ENCODE measurements around the gene ANO4.

The ANO4 gene

GRCh38 chr12:101027200-101027599 is 232.6 kb downstream of the ANO4 start:
- WGBS (ENCODE audit: insufficient coverage, insufficient read length) = no CpG with 5 or more reads among the region's 3 CpGs
- H3K27me3 ChIP-seq (ENCODE audit: control insufficient read depth, insufficient read depth, low read length) = no peaks in the 10 kb centered on the region
- H3K36me3 ChIP-seq (ENCODE audit: control insufficient read depth, insufficient read depth, low read length) = 0 out of 2 replicates have a peak, but pooled peaks cover 2% of the 10 kb centered on the region
- H3K4me1 ChIP-seq (ENCODE audit: control insufficient read depth, insufficient read depth, low read length) = peaks cover 2% of the 10 kb centered on the region; the same call in 1 of the 2 replicates
- no peaks in the 10 kb centered on the region for H3K9me3 ChIP-seq (ENCODE audit: control insufficient read depth, insufficient read depth, low read length)
- no peak overlapping the region for H3K4me3 ChIP-seq (ENCODE audit: low read length)
- H3K27ac ChIP-seq (ENCODE audit: low read length) = no peak overlapping the region
- no peak for DNase-seq (ENCODE audit: low read depth, low spot score)

DNA sequence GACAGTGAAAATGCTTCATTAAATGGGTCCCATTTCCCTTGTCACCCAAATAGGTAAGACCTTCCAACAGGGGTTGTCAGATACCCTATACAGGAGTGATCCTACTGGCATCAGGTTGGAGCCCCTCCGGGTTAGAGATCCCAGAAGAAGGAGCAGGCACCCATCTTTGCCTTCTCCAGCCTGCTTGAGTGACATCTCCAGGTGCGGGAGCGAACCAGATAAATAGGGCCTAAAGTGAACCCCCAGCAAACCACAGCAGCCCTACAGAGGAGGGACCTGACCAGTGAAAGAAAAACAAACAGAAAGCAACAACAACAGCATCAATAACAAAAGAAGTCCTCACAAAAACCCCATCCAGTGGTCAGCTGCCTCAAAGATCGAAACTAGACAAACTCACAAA is 233.2 kb downstream of the ANO4 start:
- H3K4me3 ChIP-seq (ENCODE audit: low read length) = no peak overlapping the region
- H3K9me3 ChIP-seq (ENCODE audit: control insufficient read depth, insufficient read depth, low read length) = no peaks in the 10 kb centered on the region
- H3K27ac ChIP-seq (ENCODE audit: low read length) = no peak overlapping the region
- WGBS (ENCODE audit: insufficient coverage, insufficient read length) = no CpG with 5 or more reads among the region's 4 CpGs
- no peak for DNase-seq (ENCODE audit: low read depth, low spot score)
- no peaks in the 10 kb centered on the region for H3K27me3 ChIP-seq (ENCODE audit: control insufficient read depth, insufficient read depth, low read length)
- 0 out of 2 replicates have a peak, but pooled peaks cover 2% of the 10 kb centered on the region for H3K36me3 ChIP-seq (ENCODE audit: control insufficient read depth, insufficient read depth, low read length)
- peaks cover 2% of the 10 kb centered on the region; the same call in 1 of the 2 replicates for H3K4me1 ChIP-seq (ENCODE audit: control insufficient read depth, insufficient read depth, low read length)

GRCh38 chr12:101038289-101038871 is 243.8 kb downstream of the ANO4 start:
- Histone ChIP-seq H3K4me1 (ENCODE audit: control insufficient read depth, insufficient read depth, low read length) (no peaks in the 10 kb centered on the region), H3K36me3 (ENCODE audit: control insufficient read depth, insufficient read depth, low read length) (no peaks in the 10 kb centered on the region), H3K4me3 (ENCODE audit: low read length) (no peak overlapping the region), H3K9me3 (ENCODE audit: control insufficient read depth, insufficient read depth, low read length) (no peaks in the 10 kb centered on the region), H3K27me3 (ENCODE audit: control insufficient read depth, insufficient read depth, low read length) (no peaks in the 10 kb centered on the region), H3K27ac (ENCODE audit: low read length) (no peak overlapping the region)
- no CpG with 5 or more reads among the region's 2 CpGs for WGBS (ENCODE audit: insufficient coverage, insufficient read length)
- no peak for DNase-seq (ENCODE audit: low read depth, low spot score)

DNA sequence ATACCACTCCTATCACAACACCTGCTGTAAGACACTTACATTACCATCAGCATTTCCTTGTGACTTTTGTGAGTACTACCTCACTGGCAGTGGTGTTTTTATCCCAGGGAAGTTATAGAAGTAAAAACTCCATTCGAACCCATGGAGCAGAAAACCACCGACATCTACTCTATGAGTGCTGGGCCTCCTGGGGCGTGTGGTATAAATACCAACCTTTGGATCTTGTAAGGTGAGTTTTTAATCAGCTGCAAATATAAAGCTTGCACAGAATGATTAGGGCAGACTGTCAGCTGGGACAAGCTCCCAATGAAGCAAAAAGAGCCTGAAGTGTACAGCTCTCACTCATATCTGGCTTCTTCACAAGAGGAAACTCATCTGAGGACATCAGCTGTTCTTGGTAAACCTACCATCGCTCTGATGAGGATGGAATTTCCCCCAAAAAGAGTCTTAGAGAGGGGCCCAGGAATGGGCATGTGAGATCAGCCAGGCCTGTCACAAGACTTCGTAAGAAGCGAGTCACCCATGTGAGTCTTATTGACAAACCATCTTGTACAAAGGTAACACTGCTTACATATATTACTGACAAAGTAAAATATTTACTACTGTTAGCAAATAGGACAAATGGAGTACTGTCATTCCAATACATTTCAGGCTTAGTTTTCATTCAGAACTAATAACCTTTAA is 245.4 kb downstream of the ANO4 start:
- H3K4me3 ChIP-seq (ENCODE audit: low read length) = no peak overlapping the region
- no peaks in the 10 kb centered on the region for H3K27me3 ChIP-seq (ENCODE audit: control insufficient read depth, insufficient read depth, low read length)
- no CpG with 5 or more reads among the region's 6 CpGs for WGBS (ENCODE audit: insufficient coverage, insufficient read length)
- H3K27ac ChIP-seq (ENCODE audit: low read length) = no peak overlapping the region
- H3K9me3 ChIP-seq (ENCODE audit: control insufficient read depth, insufficient read depth, low read length) = no peaks in the 10 kb centered on the region
- no peaks in the 10 kb centered on the region for H3K36me3 ChIP-seq (ENCODE audit: control insufficient read depth, insufficient read depth, low read length)
- no peaks in the 10 kb centered on the region for H3K4me1 ChIP-seq (ENCODE audit: control insufficient read depth, insufficient read depth, low read length)
- DNase-seq (ENCODE audit: low read depth, low spot score) = no peak

DNA sequence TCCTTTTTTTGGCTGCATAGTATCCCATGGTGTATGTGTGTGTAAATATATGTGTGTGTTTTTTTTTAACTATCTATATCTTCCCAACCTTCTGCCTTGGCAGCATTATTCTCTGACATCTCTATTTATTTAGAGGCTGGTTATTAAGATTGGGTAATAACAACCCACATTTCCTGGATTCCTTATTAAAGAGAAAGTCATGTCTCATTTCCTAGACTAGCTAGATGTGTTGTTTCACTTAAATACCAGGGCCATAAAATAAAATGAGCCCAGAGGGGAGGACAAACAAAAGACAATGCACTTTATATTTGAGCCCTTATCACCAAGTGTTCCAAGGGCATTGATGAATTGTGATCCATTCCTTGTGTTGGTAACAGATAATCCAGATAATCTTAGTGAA is 246.4 kb downstream of the ANO4 start:
- no peaks in the 10 kb centered on the region for H3K36me3 ChIP-seq (ENCODE audit: control insufficient read depth, insufficient read depth, low read length)
- no peaks in the 10 kb centered on the region for H3K27me3 ChIP-seq (ENCODE audit: control insufficient read depth, insufficient read depth, low read length)
- no peaks in the 10 kb centered on the region for H3K9me3 ChIP-seq (ENCODE audit: control insufficient read depth, insufficient read depth, low read length)
- no peak for DNase-seq (ENCODE audit: low read depth, low spot score)
- no peak overlapping the region for H3K27ac ChIP-seq (ENCODE audit: low read length)
- H3K4me3 ChIP-seq (ENCODE audit: low read length) = no peak overlapping the region
- H3K4me1 ChIP-seq (ENCODE audit: control insufficient read depth, insufficient read depth, low read length) = no peaks in the 10 kb centered on the region

- Histone ChIP-seq H3K4me1 (ENCODE audit: control insufficient read depth, insufficient read depth, low read length) (no peaks in the 10 kb centered on the region), H3K27me3 (ENCODE audit: control insufficient read depth, insufficient read depth, low read length) (no peaks in the 10 kb centered on the region), H3K27ac (ENCODE audit: low read length) (no peak overlapping the region), H3K36me3 (ENCODE audit: control insufficient read depth, insufficient read depth, low read length) (no peaks in the 10 kb centered on the region), H3K9me3 (ENCODE audit: control insufficient read depth, insufficient read depth, low read length) (no peaks in the 10 kb centered on the region), H3K4me3 (ENCODE audit: low read length) (no peak overlapping the region)
- WGBS (ENCODE audit: insufficient coverage, insufficient read length) = no CpG with 5 or more reads among the region's 8 CpGs
- DNase-seq (ENCODE audit: low read depth, low spot score) = no peak
These were observed 247.6 kb downstream of the ANO4 start for GRCh38 chr12:101042211-101042610.

- WGBS (ENCODE audit: insufficient coverage, insufficient read length) = no CpG with 5 or more reads among the region's 2 CpGs
- Histone ChIP-seq H3K36me3 (ENCODE audit: control insufficient read depth, insufficient read depth, low read length) (no peaks in the 10 kb centered on the region), H3K4me3 (ENCODE audit: low read length) (no peak overlapping the region), H3K9me3 (ENCODE audit: control insufficient read depth, insufficient read depth, low read length) (no peaks in the 10 kb centered on the region), H3K4me1 (ENCODE audit: control insufficient read depth, insufficient read depth, low read length) (no peaks in the 10 kb centered on the region), H3K27me3 (ENCODE audit: control insufficient read depth, insufficient read depth, low read length) (no peaks in the 10 kb centered on the region), H3K27ac (ENCODE audit: low read length) (no peak overlapping the region)
- DNase-seq (ENCODE audit: low read depth, low spot score) = no peak
These were observed 250.0 kb downstream of the ANO4 start for GRCh38 chr12:101044512-101045059.

DNA sequence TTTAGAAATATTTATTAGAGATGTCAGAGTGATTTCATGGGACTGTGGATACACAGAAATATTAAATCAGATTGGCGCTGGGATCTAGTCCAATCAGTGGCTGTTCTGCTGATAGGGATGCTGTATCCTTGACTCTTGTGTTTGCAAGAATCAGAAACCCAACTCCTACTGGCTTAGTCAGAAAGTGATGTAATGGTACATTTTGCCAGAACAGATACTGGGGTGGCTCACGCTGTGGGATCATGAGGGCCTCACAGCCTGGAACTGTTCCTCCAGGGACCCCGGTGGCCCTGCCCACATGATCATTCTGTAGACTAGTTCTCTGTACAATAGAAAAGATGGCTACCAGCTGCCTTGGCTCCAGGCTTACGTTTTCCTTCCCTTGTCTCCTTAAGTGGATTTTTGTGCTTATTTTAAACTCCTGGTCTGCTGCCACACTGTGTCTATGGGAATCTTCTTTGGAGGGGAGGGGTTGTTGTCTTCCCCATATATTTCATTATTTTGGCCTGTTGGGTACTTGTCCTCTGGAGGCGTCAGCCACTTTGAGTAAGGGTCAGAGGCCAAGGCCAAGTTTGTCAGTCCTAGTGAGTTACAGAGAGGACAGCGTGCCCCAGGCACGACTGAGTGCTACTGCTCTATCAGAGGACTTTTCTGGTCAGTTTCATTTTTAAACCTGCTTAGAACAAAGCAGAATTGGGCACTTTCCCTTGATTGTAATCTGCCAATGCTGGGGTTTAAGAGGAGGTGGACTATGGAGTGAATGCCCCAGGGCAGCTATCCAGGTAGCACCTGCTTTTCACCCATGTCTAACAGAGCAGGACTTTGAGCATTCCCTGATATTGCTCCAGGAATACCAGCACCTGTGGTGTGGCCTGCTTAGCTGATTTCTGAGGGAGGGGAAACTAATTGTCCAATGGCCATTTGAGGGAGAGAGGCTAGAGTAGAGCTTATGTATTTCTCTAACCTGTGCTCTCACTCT is 251.2 kb downstream of the ANO4 start:
- H3K27me3 ChIP-seq (ENCODE audit: control insufficient read depth, insufficient read depth, low read length) = no peaks in the 10 kb centered on the region
- no CpG with 5 or more reads among the region's 7 CpGs for WGBS (ENCODE audit: insufficient coverage, insufficient read length)
- H3K36me3 ChIP-seq (ENCODE audit: control insufficient read depth, insufficient read depth, low read length) = no peaks in the 10 kb centered on the region
- no peak overlapping the region for H3K4me3 ChIP-seq (ENCODE audit: low read length)
- no peaks in the 10 kb centered on the region for H3K4me1 ChIP-seq (ENCODE audit: control insufficient read depth, insufficient read depth, low read length)
- no peaks in the 10 kb centered on the region for H3K9me3 ChIP-seq (ENCODE audit: control insufficient read depth, insufficient read depth, low read length)
- no peak for DNase-seq (ENCODE audit: low read depth, low spot score)
- no peak overlapping the region for H3K27ac ChIP-seq (ENCODE audit: low read length)

DNA sequence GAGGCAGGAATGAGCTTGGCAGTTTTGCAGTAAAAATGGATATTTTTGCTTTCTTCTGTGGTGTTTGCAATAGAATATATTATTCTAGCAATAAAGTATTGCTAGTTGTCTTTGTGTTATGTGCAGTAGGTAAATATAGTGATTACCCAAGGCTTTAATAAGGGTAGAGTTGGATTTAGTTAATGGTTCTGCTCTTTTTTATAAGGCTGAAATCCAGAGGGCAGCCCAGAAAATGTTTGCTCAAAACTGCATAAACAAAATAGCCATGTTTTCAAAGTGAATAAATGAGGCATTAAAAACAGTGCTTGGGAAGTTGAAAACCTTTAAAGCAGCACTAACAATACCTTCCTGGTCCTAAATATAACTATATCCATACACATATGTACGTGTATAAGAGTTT is 253.1 kb downstream of the ANO4 start:
- no peak overlapping the region for H3K27ac ChIP-seq (ENCODE audit: low read length)
- H3K4me3 ChIP-seq (ENCODE audit: low read length) = no peak overlapping the region
- H3K9me3 ChIP-seq (ENCODE audit: control insufficient read depth, insufficient read depth, low read length) = no peaks in the 10 kb centered on the region
- H3K27me3 ChIP-seq (ENCODE audit: control insufficient read depth, insufficient read depth, low read length) = no peaks in the 10 kb centered on the region
- no CpG with 5 or more reads among the region's 1 CpG for WGBS (ENCODE audit: insufficient coverage, insufficient read length)
- no peak for DNase-seq (ENCODE audit: low read depth, low spot score)
- no peaks in the 10 kb centered on the region for H3K4me1 ChIP-seq (ENCODE audit: control insufficient read depth, insufficient read depth, low read length)
- H3K36me3 ChIP-seq (ENCODE audit: control insufficient read depth, insufficient read depth, low read length) = no peaks in the 10 kb centered on the region

GRCh38 chr12:101050631-101051030 is 256.1 kb downstream of the ANO4 start:
- Histone ChIP-seq H3K27me3 (ENCODE audit: control insufficient read depth, insufficient read depth, low read length) (no peaks in the 10 kb centered on the region), H3K9me3 (ENCODE audit: control insufficient read depth, insufficient read depth, low read length) (no peaks in the 10 kb centered on the region), H3K4me1 (ENCODE audit: control insufficient read depth, insufficient read depth, low read length) (no peaks in the 10 kb centered on the region), H3K4me3 (ENCODE audit: low read length) (no peak overlapping the region), H3K36me3 (ENCODE audit: control insufficient read depth, insufficient read depth, low read length) (no peaks in the 10 kb centered on the region), H3K27ac (ENCODE audit: low read length) (no peak overlapping the region)
- no CpG with 5 or more reads among the region's 1 CpG for WGBS (ENCODE audit: insufficient coverage, insufficient read length)
- DNase-seq (ENCODE audit: low read depth, low spot score) = no peak

All from iPS DF 6.9 (cell line).